ENCODE measurements around the gene DCLRE1B. TPM values are rescaled to one million over a fixed set of nuclear protein-coding genes. Genes with fewer than 3 reads are reported as not detected.

Gene DCLRE1B
- total RNA-seq, 4 donors from 2014 or later: 1.4 to 3.3 (median 1.7) TPM

DNA sequence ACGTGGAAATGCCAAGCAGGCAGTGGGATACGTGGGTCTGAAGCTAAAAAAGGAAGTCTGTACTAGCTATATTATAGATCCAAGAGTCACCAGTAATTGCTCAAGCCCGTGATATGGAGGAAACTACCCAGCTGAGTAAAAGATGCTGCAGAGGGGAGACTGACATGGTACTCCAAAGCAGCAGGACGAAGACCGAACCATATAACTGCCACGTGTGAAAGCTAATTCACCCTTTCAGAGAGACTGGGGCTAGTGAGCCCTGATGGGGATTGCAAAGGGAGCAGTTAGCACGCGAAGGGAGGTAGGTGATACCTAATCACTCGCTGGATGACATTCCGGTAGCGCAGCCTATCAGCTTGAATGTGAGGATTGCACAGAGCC lies 843 bp upstream of the DCLRE1B start:
- peak in 1 of 2 donors; percentile 64 for ATAC-seq
- peak overlapping the region; percentile 90 to 91 (median 90) for H3K27ac ChIP-seq
- no peaks in the 10 kb centered on the region for H3K27me3 ChIP-seq
- in situ Hi-C loops (cut with MboI; ENCODE audit: low sequenced_read_pairs in 4 of 4) (loop anchor here (5.0 to 25.0 kb wide), 5 partner anchors 69 to 1292 kb away; partner anchors contain the start of genes CAPZA1 (in 1 of the 4), MAGI3 (in 1 of the 4), RSBN1 (in 1 of the 4) and ST7L (in 1 of the 4)), intact Hi-C loops (cut with DNase I; ENCODE audit: low total_unique reads) (loop anchor here (2.0 to 5.0 kb wide), 3 partner anchors 43 to 768 kb away; partner anchors contain the start of genes DENND2C and PHTF1)
- no peaks in the 10 kb centered on the region for H3K9me3 ChIP-seq
- DNase-seq: no peak
- peaks cover 0 to 43% of the 10 kb centered on the region in 2 donors for H3K36me3 ChIP-seq
- TF ChIP-seq CTCF (IDR thresholded peaks at IDR 0.05 in 4 of 5, conservative IDR thresholded peaks at IDR 0.05 in 1 of 5) (no peak), POLR2A (IDR thresholded peaks at IDR 0.05) (no peak)
- peak overlapping the region; percentile 79 to 88 (median 80) for H3K4me3 ChIP-seq
- H3K4me1 ChIP-seq: peaks cover 20 to 22% of the 10 kb centered on the region in 2 donors

- no peak for ATAC-seq
- Histone ChIP-seq H3K9me3 (no peaks in the 10 kb centered on the region), H3K4me1 (peaks cover 20 to 22% of the 10 kb centered on the region in 2 donors), H3K27ac (peak overlapping the region; percentile 90 to 91 (median 90)), H3K4me3 (peak overlapping the region; percentile 79 to 93 (median 84)), H3K36me3 (peaks cover 0 to 32% of the 10 kb centered on the region in 2 donors), H3K27me3 (no peaks in the 10 kb centered on the region)
- TF ChIP-seq POLR2A (IDR thresholded peaks at IDR 0.05) (no peak), CTCF (IDR thresholded peaks at IDR 0.05 in 4 of 5, conservative IDR thresholded peaks at IDR 0.05 in 1 of 5) (peak in 1 of 5 experiments; percentile 15)
- intact Hi-C loops (cut with DNase I; ENCODE audit: low total_unique reads) (loop anchor here (1.0 to 2.0 kb wide), 5 partner anchors 24 to 147 kb away; partner anchors contain the start of genes HIPK1, PHTF1 and RSBN1), in situ Hi-C loops (cut with MboI; ENCODE audit: low sequenced_read_pairs in 4 of 4) (loop anchor here (10.0 to 25.0 kb wide), 4 partner anchors 71 to 1293 kb away; partner anchors contain the start of genes CAPZA1 (in 1 of the 4), MAGI3 (in 1 of the 4), RSBN1 (in 1 of the 4) and ST7L (in 1 of the 4))
- peak in 1 of 2 donors; percentile 29 for DNase-seq
Measured at GRCh38 chr1:113905435-113905861, 322 bp downstream of the DCLRE1B start.

DNA sequence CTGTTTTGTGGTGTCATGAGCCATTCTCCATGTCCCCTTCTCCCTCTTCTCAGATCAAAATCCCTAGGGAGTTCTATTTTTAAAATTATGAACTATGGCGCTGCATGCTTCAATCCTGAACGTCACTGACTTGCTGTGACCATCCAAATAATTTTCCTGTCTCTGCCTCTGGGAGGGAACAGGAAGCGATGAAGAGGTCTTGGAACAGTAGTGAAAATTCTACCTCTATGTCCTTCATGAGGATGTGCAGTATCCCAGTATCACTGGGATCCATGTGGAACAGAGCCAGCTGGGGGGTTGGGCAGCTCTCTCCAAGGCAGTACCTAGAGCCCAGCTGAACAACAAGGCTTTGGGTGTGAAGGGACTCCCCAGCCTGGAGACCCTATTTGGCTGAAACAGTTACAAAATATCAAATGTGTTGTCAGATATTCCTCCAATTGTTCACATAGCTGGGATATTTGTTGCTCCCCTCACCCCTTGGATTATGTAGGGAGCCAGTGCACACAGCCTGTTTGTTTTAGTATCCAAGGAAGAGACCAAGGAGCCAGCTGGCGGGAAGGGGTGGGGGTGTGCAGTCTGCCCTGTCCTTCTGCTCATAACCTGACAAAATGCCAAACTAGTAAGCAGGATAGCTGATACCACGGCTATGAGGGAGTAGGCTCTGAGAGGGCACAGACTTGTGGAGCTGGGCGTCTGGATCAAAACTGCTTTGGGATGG lies 7.6 kb downstream of the DCLRE1B start:
- intact Hi-C loops (cut with DNase I; ENCODE audit: low total_unique reads) (loop anchor here (2.0 kb wide), 1 partner anchor 16 kb away; the partner anchor contains the start of gene HIPK1), in situ Hi-C loops (cut with MboI; ENCODE audit: low sequenced_read_pairs in 4 of 4) (loop anchor here in 2 of 4 donors (25.0 kb wide), 2 partner anchors 525 to 1300 kb away; partner anchors contain the start of genes CAPZA1 (in 1 of the 2), MAGI3 (in 1 of the 2) and ST7L (in 1 of the 2))
- Histone ChIP-seq H3K4me3 (peak overlapping the region in 2 of 4 donors; percentile 4 to 15), H3K27me3 (no peaks in the 10 kb centered on the region), H3K9me3 (no peaks in the 10 kb centered on the region), H3K27ac (peak overlapping the region; percentile 67 to 73 (median 72)), H3K36me3 (peaks cover 0 to 28% of the 10 kb centered on the region in 2 donors), H3K4me1 (peaks cover 17 to 18% of the 10 kb centered on the region in 2 donors)
- TF ChIP-seq CTCF (IDR thresholded peaks at IDR 0.05 in 4 of 5, conservative IDR thresholded peaks at IDR 0.05 in 1 of 5) (no peak), POLR2A (IDR thresholded peaks at IDR 0.05) (no peak)
- peak in 1 of 2 donors; percentile 34 for DNase-seq
- peak; percentile 73 to 88 for ATAC-seq

DNA sequence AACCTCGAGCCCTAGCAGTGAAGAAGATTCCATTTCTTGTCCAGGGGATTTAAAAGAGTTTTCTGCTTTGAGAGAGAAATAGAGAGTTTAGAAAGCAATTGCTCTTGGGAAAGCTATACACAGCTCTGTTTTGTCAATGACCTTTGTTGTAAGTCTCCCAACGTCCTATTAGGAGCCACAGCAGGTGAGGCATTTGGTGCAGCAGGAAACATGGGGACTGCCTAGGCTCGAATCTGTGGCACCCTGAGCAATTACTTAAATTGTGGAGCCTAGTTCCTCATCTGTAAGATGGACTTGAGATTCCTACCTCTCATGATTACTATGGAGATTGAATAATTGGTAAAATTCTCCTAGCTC lies 8.2 kb downstream of the DCLRE1B start:
- Histone ChIP-seq H3K4me3 (peak overlapping the region in 2 of 4 donors; percentile 4 to 15), H3K36me3 (peaks cover 0 to 22% of the 10 kb centered on the region in 2 donors), H3K27me3 (no peaks in the 10 kb centered on the region), H3K4me1 (peaks cover 17 to 18% of the 10 kb centered on the region in 2 donors), H3K9me3 (no peaks in the 10 kb centered on the region), H3K27ac (peak overlapping the region; percentile 67 to 73 (median 72))
- DNase-seq (no peak), ATAC-seq (peak in 1 of 2 donors; percentile 40)
- TF ChIP-seq CTCF (IDR thresholded peaks at IDR 0.05 in 4 of 5, conservative IDR thresholded peaks at IDR 0.05 in 1 of 5) (no peak), POLR2A (IDR thresholded peaks at IDR 0.05) (no peak)
- in situ Hi-C loops (cut with MboI; ENCODE audit: low sequenced_read_pairs in 4 of 4) (loop anchor here in 2 of 4 donors (25.0 kb wide), 2 partner anchors 526 to 1301 kb away; partner anchors contain the start of genes CAPZA1 (in 1 of the 2), MAGI3 (in 1 of the 2) and ST7L (in 1 of the 2)), intact Hi-C loops (cut with DNase I; ENCODE audit: low total_unique reads) (loop anchor here (2.0 kb wide), 1 partner anchor 16 kb away; the partner anchor contains the start of gene HIPK1)
